ENCODE results near the gene DRGX.

DNA sequence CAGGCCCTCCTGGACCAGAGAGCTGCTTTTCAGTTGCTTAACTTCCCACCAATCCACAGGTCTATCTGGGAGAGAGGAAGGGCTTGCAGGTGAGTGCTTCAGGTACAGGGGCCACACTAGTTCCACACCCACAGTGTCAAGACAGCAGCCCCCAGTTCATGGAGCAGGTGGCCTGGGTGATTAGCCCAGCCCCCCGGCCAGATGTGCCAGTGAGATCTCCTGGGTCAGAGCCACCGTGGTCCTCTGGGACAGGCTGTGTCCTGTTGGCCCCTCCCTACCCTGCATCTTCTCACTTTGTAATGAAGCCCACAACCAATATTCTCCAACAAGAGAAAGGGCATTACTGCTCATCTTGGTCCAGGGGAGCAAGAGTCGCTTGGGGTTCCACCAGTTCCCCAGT is 30.6 kb downstream of the DRGX start:
- TF ChIP-seq, protein P1, sequence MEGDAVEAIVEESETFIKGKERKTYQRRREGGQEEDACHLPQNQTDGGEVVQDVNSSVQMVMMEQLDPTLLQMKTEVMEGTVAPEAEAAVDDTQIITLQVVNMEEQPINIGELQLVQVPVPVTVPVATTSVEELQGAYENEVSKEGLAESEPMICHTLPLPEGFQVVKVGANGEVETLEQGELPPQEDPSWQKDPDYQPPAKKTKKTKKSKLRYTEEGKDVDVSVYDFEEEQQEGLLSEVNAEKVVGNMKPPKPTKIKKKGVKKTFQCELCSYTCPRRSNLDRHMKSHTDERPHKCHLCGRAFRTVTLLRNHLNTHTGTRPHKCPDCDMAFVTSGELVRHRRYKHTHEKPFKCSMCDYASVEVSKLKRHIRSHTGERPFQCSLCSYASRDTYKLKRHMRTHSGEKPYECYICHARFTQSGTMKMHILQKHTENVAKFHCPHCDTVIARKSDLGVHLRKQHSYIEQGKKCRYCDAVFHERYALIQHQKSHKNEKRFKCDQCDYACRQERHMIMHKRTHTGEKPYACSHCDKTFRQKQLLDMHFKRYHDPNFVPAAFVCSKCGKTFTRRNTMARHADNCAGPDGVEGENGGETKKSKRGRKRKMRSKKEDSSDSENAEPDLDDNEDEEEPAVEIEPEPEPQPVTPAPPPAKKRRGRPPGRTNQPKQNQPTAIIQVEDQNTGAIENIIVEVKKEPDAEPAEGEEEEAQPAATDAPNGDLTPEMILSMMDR (IDR thresholded peaks at IDR 0.05; ENCODE audit: insufficient read depth, low read length): no peak
- no peak for TF ChIP-seq GABPA (IDR thresholded peaks at IDR 0.05; ENCODE audit: low read depth)
- no peak for TF ChIP-seq POLR2AphosphoS5 (IDR thresholded peaks at IDR 0.05; ENCODE audit: low read depth)
- TF ChIP-seq, protein P2, sequence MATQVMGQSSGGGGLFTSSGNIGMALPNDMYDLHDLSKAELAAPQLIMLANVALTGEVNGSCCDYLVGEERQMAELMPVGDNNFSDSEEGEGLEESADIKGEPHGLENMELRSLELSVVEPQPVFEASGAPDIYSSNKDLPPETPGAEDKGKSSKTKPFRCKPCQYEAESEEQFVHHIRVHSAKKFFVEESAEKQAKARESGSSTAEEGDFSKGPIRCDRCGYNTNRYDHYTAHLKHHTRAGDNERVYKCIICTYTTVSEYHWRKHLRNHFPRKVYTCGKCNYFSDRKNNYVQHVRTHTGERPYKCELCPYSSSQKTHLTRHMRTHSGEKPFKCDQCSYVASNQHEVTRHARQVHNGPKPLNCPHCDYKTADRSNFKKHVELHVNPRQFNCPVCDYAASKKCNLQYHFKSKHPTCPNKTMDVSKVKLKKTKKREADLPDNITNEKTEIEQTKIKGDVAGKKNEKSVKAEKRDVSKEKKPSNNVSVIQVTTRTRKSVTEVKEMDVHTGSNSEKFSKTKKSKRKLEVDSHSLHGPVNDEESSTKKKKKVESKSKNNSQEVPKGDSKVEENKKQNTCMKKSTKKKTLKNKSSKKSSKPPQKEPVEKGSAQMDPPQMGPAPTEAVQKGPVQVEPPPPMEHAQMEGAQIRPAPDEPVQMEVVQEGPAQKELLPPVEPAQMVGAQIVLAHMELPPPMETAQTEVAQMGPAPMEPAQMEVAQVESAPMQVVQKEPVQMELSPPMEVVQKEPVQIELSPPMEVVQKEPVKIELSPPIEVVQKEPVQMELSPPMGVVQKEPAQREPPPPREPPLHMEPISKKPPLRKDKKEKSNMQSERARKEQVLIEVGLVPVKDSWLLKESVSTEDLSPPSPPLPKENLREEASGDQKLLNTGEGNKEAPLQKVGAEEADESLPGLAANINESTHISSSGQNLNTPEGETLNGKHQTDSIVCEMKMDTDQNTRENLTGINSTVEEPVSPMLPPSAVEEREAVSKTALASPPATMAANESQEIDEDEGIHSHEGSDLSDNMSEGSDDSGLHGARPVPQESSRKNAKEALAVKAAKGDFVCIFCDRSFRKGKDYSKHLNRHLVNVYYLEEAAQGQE (IDR thresholded peaks at IDR 0.05; ENCODE audit: insufficient replicate concordance, low read depth): no peak
